ENCODE measurements around the gene C1QTNF7.

DNA sequence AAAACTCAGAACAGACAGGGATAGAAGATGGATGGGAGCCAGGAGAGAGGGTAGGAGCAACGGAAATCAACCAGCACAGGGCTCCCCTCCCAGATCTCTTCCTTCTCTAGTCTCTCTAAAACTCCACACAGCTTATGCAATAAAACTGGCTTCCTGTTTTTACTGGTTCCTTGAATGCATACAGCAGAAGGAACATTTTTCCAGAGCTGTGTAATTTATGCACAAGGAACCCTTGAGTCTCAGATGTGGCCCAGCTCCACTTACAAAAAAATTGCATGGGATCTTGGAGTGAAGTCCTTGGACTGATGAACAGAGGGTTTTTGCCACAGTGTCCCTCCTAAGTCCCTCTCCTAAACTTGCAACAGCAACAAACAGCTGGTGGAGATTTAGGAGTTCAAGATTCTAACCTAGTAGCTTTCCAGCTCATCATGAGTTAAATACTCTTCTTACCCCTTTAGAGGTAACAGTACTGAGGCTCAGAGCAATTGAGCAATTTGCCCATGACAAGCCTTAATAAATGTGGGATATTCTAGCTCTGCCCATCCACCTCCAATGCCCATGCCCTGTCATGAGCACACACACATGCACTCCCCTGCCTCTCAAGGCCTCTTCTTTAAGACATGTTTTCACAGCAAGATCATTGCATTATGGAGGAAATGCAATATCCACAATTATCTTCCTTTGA, 23.5 kb downstream of the C1QTNF7 start:
- TF ChIP-seq POLR2A (IDR thresholded peaks at IDR 0.05) (no peak), CTCF (IDR thresholded peaks at IDR 0.05) (no peak)

Data from body of pancreas (tissue), 4 donors.